Measurements from ENCODE around the gene GLIS2. TPM values are rescaled to one million over a fixed set of nuclear protein-coding genes. Genes with fewer than 3 reads are reported as not detected.

Gene GLIS2
- total and polyA plus RNA-seq, 2 donors (not counting 1 experiment from before 2014, with no cell fraction given): 4.0 to 6.0 TPM

DNA sequence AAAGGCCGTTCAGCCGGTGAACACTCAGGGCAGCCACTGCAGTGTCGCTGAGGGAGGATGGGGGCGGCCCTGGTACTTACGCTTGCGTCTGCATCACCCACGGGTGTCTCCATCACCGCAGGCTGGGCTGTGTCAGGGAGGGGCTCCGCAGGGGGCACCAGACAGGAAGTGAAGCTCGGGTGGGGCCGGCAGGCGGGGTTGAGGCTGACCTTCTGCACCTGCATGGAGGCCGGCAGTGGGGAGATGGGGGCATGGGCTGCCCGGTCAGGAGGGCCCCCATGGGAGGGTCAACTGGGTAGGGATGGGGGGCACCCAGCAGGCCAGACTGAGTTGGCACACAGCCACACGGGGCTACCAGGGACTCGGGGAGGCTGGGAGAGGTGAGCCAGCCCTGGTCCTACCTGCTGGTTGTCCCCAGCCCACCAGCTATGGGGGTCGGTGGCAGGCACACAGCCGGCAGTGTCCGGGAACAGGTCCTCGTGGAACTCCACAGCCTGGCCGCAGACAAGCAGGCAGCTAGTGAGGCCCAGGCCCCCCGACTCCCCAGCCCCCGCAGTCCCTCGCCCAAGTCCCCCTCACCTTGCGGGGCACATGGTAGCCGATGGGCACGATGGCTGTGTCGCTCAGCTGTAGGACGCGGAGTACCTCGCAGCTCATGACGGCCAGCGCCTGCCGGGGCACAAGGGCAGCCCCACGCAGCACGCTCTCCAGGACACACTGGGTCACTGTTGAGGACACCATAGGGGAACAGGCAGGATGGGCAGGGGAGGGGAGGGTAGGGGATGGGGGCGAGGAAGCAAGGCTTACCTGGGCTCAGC is 48.5 kb downstream of the GLIS2 start:
- TF ChIP-seq, protein P1, sequence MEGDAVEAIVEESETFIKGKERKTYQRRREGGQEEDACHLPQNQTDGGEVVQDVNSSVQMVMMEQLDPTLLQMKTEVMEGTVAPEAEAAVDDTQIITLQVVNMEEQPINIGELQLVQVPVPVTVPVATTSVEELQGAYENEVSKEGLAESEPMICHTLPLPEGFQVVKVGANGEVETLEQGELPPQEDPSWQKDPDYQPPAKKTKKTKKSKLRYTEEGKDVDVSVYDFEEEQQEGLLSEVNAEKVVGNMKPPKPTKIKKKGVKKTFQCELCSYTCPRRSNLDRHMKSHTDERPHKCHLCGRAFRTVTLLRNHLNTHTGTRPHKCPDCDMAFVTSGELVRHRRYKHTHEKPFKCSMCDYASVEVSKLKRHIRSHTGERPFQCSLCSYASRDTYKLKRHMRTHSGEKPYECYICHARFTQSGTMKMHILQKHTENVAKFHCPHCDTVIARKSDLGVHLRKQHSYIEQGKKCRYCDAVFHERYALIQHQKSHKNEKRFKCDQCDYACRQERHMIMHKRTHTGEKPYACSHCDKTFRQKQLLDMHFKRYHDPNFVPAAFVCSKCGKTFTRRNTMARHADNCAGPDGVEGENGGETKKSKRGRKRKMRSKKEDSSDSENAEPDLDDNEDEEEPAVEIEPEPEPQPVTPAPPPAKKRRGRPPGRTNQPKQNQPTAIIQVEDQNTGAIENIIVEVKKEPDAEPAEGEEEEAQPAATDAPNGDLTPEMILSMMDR (conservative IDR thresholded peaks at IDR 0.05 in 1 of 2, IDR thresholded peaks at IDR 0.05 in 1 of 2; ENCODE audit: low read depth in 1 of 2, low read length in 2 of 2): no peak
- TF ChIP-seq EZH2 (IDR thresholded peaks at IDR 0.05; ENCODE audit: low read length, missing control alignments): no peak
- peaks cover 1% of the 10 kb centered on the region for H3K36me3 ChIP-seq (ENCODE audit: control insufficient read depth, insufficient read depth, low read length)
- H3K9me3 ChIP-seq (ENCODE audit: control insufficient read depth, insufficient read depth, low read depth, low read length): no peaks in the 10 kb centered on the region
- no peak overlapping the region for H3K9ac ChIP-seq (ENCODE audit: insufficient read depth, low read length)
- no peak overlapping the region for H3K4me2 ChIP-seq (ENCODE audit: extremely low read depth, insufficient read depth, low read length)
- H3K27me3 ChIP-seq (ENCODE audit: control insufficient read depth, insufficient read depth, low read length): no peaks in the 10 kb centered on the region
- H3K27ac ChIP-seq (ENCODE audit: insufficient read depth, low read length): no peak overlapping the region
- H3K4me3 ChIP-seq (replicated peaks in 1 of 4; ENCODE audit: control extremely low read depth in 1 of 4, insufficient read depth in 1 of 4, low read depth in 3 of 4, low read length in 4 of 4): no peak overlapping the region
- no peaks in the 10 kb centered on the region for H3K79me2 ChIP-seq (ENCODE audit: control insufficient read depth, insufficient read depth, low read length)
- H4K20me1 ChIP-seq (ENCODE audit: control insufficient read depth, extremely low read depth, insufficient read depth, low read length): no peaks in the 10 kb centered on the region
- H2AFZ ChIP-seq (ENCODE audit: low read length): no peak overlapping the region
- H3K4me1 ChIP-seq (ENCODE audit: control insufficient read depth, extremely low read depth, insufficient read depth, low read length): peaks cover 12% of the 10 kb centered on the region
- DNase-seq (ENCODE audit: low read depth in 2 of 2): no peak

GRCh38 chr16:4365014-4365406 is 49.1 kb downstream of the GLIS2 start:
- no peak overlapping the region for H3K4me2 ChIP-seq (ENCODE audit: extremely low read depth, insufficient read depth, low read length)
- H3K36me3 ChIP-seq (ENCODE audit: control insufficient read depth, insufficient read depth, low read length): peaks cover 1% of the 10 kb centered on the region
- no peaks in the 10 kb centered on the region for H3K79me2 ChIP-seq (ENCODE audit: control insufficient read depth, insufficient read depth, low read length)
- no peak overlapping the region for H3K27ac ChIP-seq (ENCODE audit: insufficient read depth, low read length)
- no peak overlapping the region for H2AFZ ChIP-seq (ENCODE audit: low read length)
- no peak overlapping the region for H3K4me3 ChIP-seq (replicated peaks in 1 of 4; ENCODE audit: control extremely low read depth in 1 of 4, insufficient read depth in 1 of 4, low read depth in 3 of 4, low read length in 4 of 4)
- no peaks in the 10 kb centered on the region for H4K20me1 ChIP-seq (ENCODE audit: control insufficient read depth, extremely low read depth, insufficient read depth, low read length)
- no peak for DNase-seq (ENCODE audit: low read depth in 2 of 2)
- peaks cover 16% of the 10 kb centered on the region for H3K4me1 ChIP-seq (ENCODE audit: control insufficient read depth, extremely low read depth, insufficient read depth, low read length)
- H3K9me3 ChIP-seq (ENCODE audit: control insufficient read depth, insufficient read depth, low read depth, low read length): no peaks in the 10 kb centered on the region
- TF ChIP-seq, protein P1 (conservative IDR thresholded peaks at IDR 0.05 in 1 of 2, IDR thresholded peaks at IDR 0.05 in 1 of 2; ENCODE audit: low read depth in 1 of 2, low read length in 2 of 2): no peak
- no peak for TF ChIP-seq EZH2 (IDR thresholded peaks at IDR 0.05; ENCODE audit: low read length, missing control alignments)
- H3K9ac ChIP-seq (ENCODE audit: insufficient read depth, low read length): no peak overlapping the region
- H3K27me3 ChIP-seq (ENCODE audit: control insufficient read depth, insufficient read depth, low read length): no peaks in the 10 kb centered on the region

- H3K9me3 ChIP-seq (ENCODE audit: control insufficient read depth, insufficient read depth, low read depth, low read length): no peaks in the 10 kb centered on the region
- no peak overlapping the region for H2AFZ ChIP-seq (ENCODE audit: low read length)
These were observed 49.7 kb downstream of the GLIS2 start for GRCh38 chr16:4365615-4366014.

More at GRCh38 chr16:4365615-4366014, 49.7 kb downstream of the GLIS2 start:
- H3K79me2 ChIP-seq (ENCODE audit: control insufficient read depth, insufficient read depth, low read length): no peaks in the 10 kb centered on the region
- H3K27ac ChIP-seq (ENCODE audit: insufficient read depth, low read length): no peak overlapping the region
- no peak overlapping the region for H3K9ac ChIP-seq (ENCODE audit: insufficient read depth, low read length)
- H4K20me1 ChIP-seq (ENCODE audit: control insufficient read depth, extremely low read depth, insufficient read depth, low read length): no peaks in the 10 kb centered on the region
- no peaks in the 10 kb centered on the region for H3K36me3 ChIP-seq (ENCODE audit: control insufficient read depth, insufficient read depth, low read length)
- TF ChIP-seq, protein P1 (conservative IDR thresholded peaks at IDR 0.05 in 1 of 2, IDR thresholded peaks at IDR 0.05 in 1 of 2; ENCODE audit: low read depth in 1 of 2, low read length in 2 of 2): no peak
- no peak for TF ChIP-seq EZH2 (IDR thresholded peaks at IDR 0.05; ENCODE audit: low read length, missing control alignments)
- no peak overlapping the region for H3K4me3 ChIP-seq (replicated peaks in 1 of 4; ENCODE audit: control extremely low read depth in 1 of 4, insufficient read depth in 1 of 4, low read depth in 3 of 4, low read length in 4 of 4)
- no peak overlapping the region for H3K4me2 ChIP-seq (ENCODE audit: extremely low read depth, insufficient read depth, low read length)
- no peaks in the 10 kb centered on the region for H3K27me3 ChIP-seq (ENCODE audit: control insufficient read depth, insufficient read depth, low read length)
- no peak for DNase-seq (ENCODE audit: low read depth in 2 of 2)
- H3K4me1 ChIP-seq (ENCODE audit: control insufficient read depth, extremely low read depth, insufficient read depth, low read length): peaks cover 22% of the 10 kb centered on the region

All from fibroblast of lung (primary cell).